ENCODE data around the gene CDC26. TPM values are rescaled to one million over a fixed set of nuclear protein-coding genes. Genes with fewer than 3 reads are reported as not detected.
"Not testable (repeated sequence)": the region's sequence is repeated elsewhere in the genome, so short reads cannot be mapped to it uniquely, and the experiment has no call there.

The CDC26 gene
- total RNA-seq, 1 donor from 2014 or later = 37.0 TPM

GRCh38 chr9:113299800-113300292 lies 24.5 kb upstream of the CDC26 start:
- H3K4me1 ChIP-seq = no peaks in the 10 kb centered on the region
- H3K4me3 ChIP-seq = no peak overlapping the region
- DNase-seq = no peak
- no peaks in the 10 kb centered on the region for H3K36me3 ChIP-seq
- TF ChIP-seq CTCF (IDR thresholded peaks at IDR 0.05; ENCODE audit: borderline replicate concordance) = no peak
- intact Hi-C loops (cut with micrococcal nuclease) = no loop called here
- no peaks in the 10 kb centered on the region for H3K27me3 ChIP-seq (ENCODE audit: low read depth)
- H3K9me3 ChIP-seq (replicated peaks) = no peaks in the 10 kb centered on the region
- H3K27ac ChIP-seq (replicated peaks) = no peak overlapping the region

- Histone ChIP-seq H3K27me3 (ENCODE audit: low read depth) (no peaks in the 10 kb centered on the region), H3K9me3 (replicated peaks) (no peaks in the 10 kb centered on the region), H3K4me1 (no peaks in the 10 kb centered on the region), H3K4me3 (no peak overlapping the region), H3K27ac (replicated peaks) (no peak overlapping the region), H3K36me3 (no peaks in the 10 kb centered on the region)
- no peak for TF ChIP-seq CTCF (IDR thresholded peaks at IDR 0.05; ENCODE audit: borderline replicate concordance)
- DNase-seq = no peak
- intact Hi-C loops (cut with micrococcal nuclease) = no loop called here
Observed at GRCh38 chr9:113298924-113299770, 23.8 kb upstream of the CDC26 start.

GRCh38 chr9:113298311-113298710 lies 22.9 kb upstream of the CDC26 start:
- no peak overlapping the region for H3K27ac ChIP-seq (replicated peaks)
- no peaks in the 10 kb centered on the region for H3K27me3 ChIP-seq (ENCODE audit: low read depth)
- H3K36me3 ChIP-seq = peaks cover 7% of the 10 kb centered on the region
- TF ChIP-seq CTCF (IDR thresholded peaks at IDR 0.05; ENCODE audit: borderline replicate concordance) = no peak
- no peak for DNase-seq
- no peaks in the 10 kb centered on the region for H3K9me3 ChIP-seq (replicated peaks)
- no peak overlapping the region for H3K4me3 ChIP-seq
- H3K4me1 ChIP-seq = no peaks in the 10 kb centered on the region
- intact Hi-C loops (cut with micrococcal nuclease) = no loop called here

GRCh38 chr9:113296796-113297558 lies 21.6 kb upstream of the CDC26 start:
- H3K36me3 ChIP-seq = peaks cover 20% of the 10 kb centered on the region
- no peak for DNase-seq
- intact Hi-C loops (cut with micrococcal nuclease) = no loop called here
- H3K4me3 ChIP-seq = no peak overlapping the region
- H3K27me3 ChIP-seq (ENCODE audit: low read depth) = no peaks in the 10 kb centered on the region
- no peaks in the 10 kb centered on the region for H3K4me1 ChIP-seq
- H3K9me3 ChIP-seq (replicated peaks) = no peaks in the 10 kb centered on the region
- no peak for TF ChIP-seq CTCF (IDR thresholded peaks at IDR 0.05; ENCODE audit: borderline replicate concordance)
- no peak overlapping the region for H3K27ac ChIP-seq (replicated peaks)

GRCh38 chr9:113296247-113296646 lies 20.9 kb upstream of the CDC26 start:
- peaks cover 28% of the 10 kb centered on the region for H3K36me3 ChIP-seq
- H3K27me3 ChIP-seq (ENCODE audit: low read depth); intact Hi-C loops (cut with micrococcal nuclease); DNase-seq; H3K27ac ChIP-seq (replicated peaks); H3K9me3 ChIP-seq (replicated peaks); H3K4me1 ChIP-seq; H3K4me3 ChIP-seq: not testable (repeated sequence)
